ENCODE results near the gene DEFB132.

The DEFB132 gene

GRCh38 chr20:276620-277495, 19.3 kb downstream of the DEFB132 start (continued):
- no peak for TF ChIP-seq CSRNP3 (CRISPR knock-in tag; IDR thresholded peaks at IDR 0.05)

- ATAC-seq = no peak
- no peak for TF ChIP-seq ARNTL (CRISPR knock-in tag; IDR thresholded peaks at IDR 0.05; ENCODE audit: borderline replicate concordance, low read depth)
- TF ChIP-seq ESRRG (CRISPR knock-in tag; IDR thresholded peaks at IDR 0.05) = no peak
- TF ChIP-seq GLIS3 (CRISPR knock-in tag; IDR thresholded peaks at IDR 0.05) = no peak
- TF ChIP-seq ZNF70 (CRISPR knock-in tag; IDR thresholded peaks at IDR 0.05) = no peak
Measured at GRCh38 chr20:277496-277781, 19.9 kb downstream of the DEFB132 start.

- TF ChIP-seq ZNF565 (CRISPR knock-in tag; conservative IDR thresholded peaks at IDR 0.05; ENCODE audit: low read depth) (no peak), PPARA (CRISPR knock-in tag; IDR thresholded peaks at IDR 0.05; ENCODE audit: borderline replicate concordance) (no peak), RARB (CRISPR knock-in tag; IDR thresholded peaks at IDR 0.05) (no peak), GLIS3 (CRISPR knock-in tag; IDR thresholded peaks at IDR 0.05) (no peak), OSR1 (CRISPR knock-in tag; IDR thresholded peaks at IDR 0.05) (no peak), ZFP30 (CRISPR knock-in tag; IDR thresholded peaks at IDR 0.05) (no peak), SNAI2 (CRISPR knock-in tag; IDR thresholded peaks at IDR 0.05) (no peak), ZC3H10 (CRISPR knock-in tag; IDR thresholded peaks at IDR 0.05) (no peak), PATZ1 (CRISPR knock-in tag; IDR thresholded peaks at IDR 0.05; ENCODE audit: borderline replicate concordance) (no peak), CSDC2 (CRISPR knock-in tag; IDR thresholded peaks at IDR 0.05) (no peak), ZFP3 (CRISPR knock-in tag; IDR thresholded peaks at IDR 0.05) (no peak), ESRRG (CRISPR knock-in tag; IDR thresholded peaks at IDR 0.05) (no peak)
Measured at GRCh38 chr20:278181-278580, 20.7 kb downstream of the DEFB132 start.

GRCh38 chr20:278607-279571, 21.4 kb downstream of the DEFB132 start:
- ATAC-seq = no peak
- TF ChIP-seq ARNTL (CRISPR knock-in tag; IDR thresholded peaks at IDR 0.05; ENCODE audit: borderline replicate concordance, low read depth) (no peak), ISL1 (CRISPR knock-in tag; IDR thresholded peaks at IDR 0.05) (no peak), ZNF70 (CRISPR knock-in tag; IDR thresholded peaks at IDR 0.05) (no peak), ZFP30 (CRISPR knock-in tag; IDR thresholded peaks at IDR 0.05) (no peak), OSR1 (CRISPR knock-in tag; IDR thresholded peaks at IDR 0.05) (no peak), BACH2 (CRISPR knock-in tag; IDR thresholded peaks at IDR 0.05; ENCODE audit: borderline replicate concordance) (no peak)

More at GRCh38 chr20:278181-278580, 20.7 kb downstream of the DEFB132 start:
- ATAC-seq = no peak

- no peak for ATAC-seq
- no peak for TF ChIP-seq ISL1 (CRISPR knock-in tag; IDR thresholded peaks at IDR 0.05)
- TF ChIP-seq ZFP3 (CRISPR knock-in tag; IDR thresholded peaks at IDR 0.05) = no peak
- no peak for TF ChIP-seq PATZ1 (CRISPR knock-in tag; IDR thresholded peaks at IDR 0.05; ENCODE audit: borderline replicate concordance)
- TF ChIP-seq ZNF565 (CRISPR knock-in tag; conservative IDR thresholded peaks at IDR 0.05; ENCODE audit: low read depth) = no peak
- no peak for TF ChIP-seq OSR1 (CRISPR knock-in tag; IDR thresholded peaks at IDR 0.05)
- TF ChIP-seq TOX (CRISPR knock-in tag; IDR thresholded peaks at IDR 0.05; ENCODE audit: borderline replicate concordance) = no peak
- TF ChIP-seq ARNTL (CRISPR knock-in tag; IDR thresholded peaks at IDR 0.05; ENCODE audit: borderline replicate concordance, low read depth) = no peak
- no peak for TF ChIP-seq ZNF8 (CRISPR knock-in tag; IDR thresholded peaks at IDR 0.05)
- TF ChIP-seq ZFP30 (CRISPR knock-in tag; IDR thresholded peaks at IDR 0.05) = no peak
- TF ChIP-seq CREB5 (CRISPR knock-in tag; IDR thresholded peaks at IDR 0.05; ENCODE audit: low read depth) = no peak
- TF ChIP-seq BACH2 (CRISPR knock-in tag; IDR thresholded peaks at IDR 0.05; ENCODE audit: borderline replicate concordance) = no peak
- no peak for TF ChIP-seq SNAI2 (CRISPR knock-in tag; IDR thresholded peaks at IDR 0.05)
- no peak for TF ChIP-seq ZC3H10 (CRISPR knock-in tag; IDR thresholded peaks at IDR 0.05)
- TF ChIP-seq POU6F1 (CRISPR knock-in tag; IDR thresholded peaks at IDR 0.05; ENCODE audit: borderline replicate concordance, low read depth) = no peak
- TF ChIP-seq ZNF70 (CRISPR knock-in tag; IDR thresholded peaks at IDR 0.05) = no peak
- TF ChIP-seq ESRRG (CRISPR knock-in tag; IDR thresholded peaks at IDR 0.05) = no peak
Measured at GRCh38 chr20:284172-284571, 26.6 kb downstream of the DEFB132 start.

Measured in SK-N-SH treated with all-trans-retinoic acid at 6 μM for 48 hours (cell line).